AG09319 (cell line): Measurements from ENCODE around the gene PRKCB.

Experiments
- DNase-seq: peaks from one replicate; pipeline ENCODE4 v3.0.0-alpha.2; 2010; ENCODE audit warnings: low read depth; ENCODE audit errors: extremely low read depth
- TF ChIP-seq, protein P1 (sequence below): IDR thresholded peaks from 2 replicates; pipeline ENCODE4 v1.5.1; 2011; ENCODE audit warnings: low read depth, mild to moderate bottlenecking, inconsistent platforms, low read length, moderate library complexity

Gene PRKCB

DNA sequence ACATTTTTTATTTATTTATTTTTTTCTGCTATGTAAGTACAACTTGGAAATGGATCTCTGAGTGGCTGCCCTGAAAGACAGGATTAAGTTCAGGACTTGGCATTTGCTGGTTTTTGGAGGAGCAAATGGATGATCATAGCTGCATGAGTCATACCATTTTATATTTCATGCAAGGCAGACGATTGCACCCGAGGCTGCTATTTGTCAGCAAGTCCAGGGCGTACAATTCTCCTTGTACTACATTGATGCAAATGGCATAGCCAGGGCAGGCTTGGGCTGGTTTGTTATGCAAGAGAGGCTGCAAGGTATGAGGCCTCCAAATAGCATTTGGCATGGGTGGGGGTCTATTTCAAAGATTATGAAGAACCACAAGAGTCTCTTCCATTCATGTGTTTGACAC is 339.2 kb downstream of the PRKCB start:
- TF ChIP-seq, protein P1, sequence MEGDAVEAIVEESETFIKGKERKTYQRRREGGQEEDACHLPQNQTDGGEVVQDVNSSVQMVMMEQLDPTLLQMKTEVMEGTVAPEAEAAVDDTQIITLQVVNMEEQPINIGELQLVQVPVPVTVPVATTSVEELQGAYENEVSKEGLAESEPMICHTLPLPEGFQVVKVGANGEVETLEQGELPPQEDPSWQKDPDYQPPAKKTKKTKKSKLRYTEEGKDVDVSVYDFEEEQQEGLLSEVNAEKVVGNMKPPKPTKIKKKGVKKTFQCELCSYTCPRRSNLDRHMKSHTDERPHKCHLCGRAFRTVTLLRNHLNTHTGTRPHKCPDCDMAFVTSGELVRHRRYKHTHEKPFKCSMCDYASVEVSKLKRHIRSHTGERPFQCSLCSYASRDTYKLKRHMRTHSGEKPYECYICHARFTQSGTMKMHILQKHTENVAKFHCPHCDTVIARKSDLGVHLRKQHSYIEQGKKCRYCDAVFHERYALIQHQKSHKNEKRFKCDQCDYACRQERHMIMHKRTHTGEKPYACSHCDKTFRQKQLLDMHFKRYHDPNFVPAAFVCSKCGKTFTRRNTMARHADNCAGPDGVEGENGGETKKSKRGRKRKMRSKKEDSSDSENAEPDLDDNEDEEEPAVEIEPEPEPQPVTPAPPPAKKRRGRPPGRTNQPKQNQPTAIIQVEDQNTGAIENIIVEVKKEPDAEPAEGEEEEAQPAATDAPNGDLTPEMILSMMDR, result no peak
- DNase-seq, result no peak

DNA sequence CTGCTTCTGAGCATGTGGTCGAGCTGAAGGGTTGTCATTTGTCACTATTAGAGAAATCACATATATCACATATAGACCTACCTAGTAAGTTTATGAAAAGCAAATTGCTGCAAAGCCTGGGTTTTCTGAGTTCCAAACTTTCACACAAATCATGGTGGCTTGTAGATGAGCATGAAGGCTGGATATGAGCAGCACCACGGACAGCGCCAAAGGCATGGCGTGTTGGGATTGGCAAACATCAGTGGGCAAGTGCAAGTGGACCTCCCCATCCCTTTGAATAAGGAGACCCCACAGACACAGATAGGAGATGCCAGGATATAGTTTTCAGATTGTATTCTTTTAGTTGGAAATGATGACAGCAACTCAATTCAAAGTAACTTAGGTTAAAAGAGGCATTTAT is 342.7 kb downstream of the PRKCB start:
- no peak for DNase-seq
- TF ChIP-seq, protein P1, result no peak

DNA sequence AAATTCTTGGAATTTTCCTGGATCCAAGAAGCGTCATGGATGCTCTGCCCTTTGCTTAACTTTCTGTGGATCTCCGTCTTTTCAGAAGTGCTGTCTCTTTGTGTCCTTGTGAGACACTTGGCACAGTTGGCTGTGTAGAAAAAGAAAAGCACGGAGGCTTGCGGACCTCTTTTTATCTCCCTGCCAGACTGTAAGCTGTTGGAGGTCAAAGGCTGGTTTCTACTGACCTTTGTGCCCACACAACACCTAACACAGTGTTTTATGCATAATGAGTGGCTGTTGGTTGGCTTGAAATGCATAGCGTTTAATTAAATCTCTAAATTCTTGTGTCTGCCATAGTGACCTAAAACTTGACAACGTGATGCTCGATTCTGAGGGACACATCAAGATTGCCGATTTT is 344.7 kb downstream of the PRKCB start:
- DNase-seq, result no peak
- TF ChIP-seq, protein P1, result no peak

GRCh38 chr16:24188021-24188542 is 352.3 kb downstream of the PRKCB start:
- TF ChIP-seq, protein P1, result no peak
- no peak for DNase-seq

- TF ChIP-seq, protein P1, result no peak
- no peak for DNase-seq
Observed at GRCh38 chr16:24188751-24189318, 353.1 kb downstream of the PRKCB start.

GRCh38 chr16:24189941-24190340 is 354.2 kb downstream of the PRKCB start:
- DNase-seq, result no peak
- TF ChIP-seq, protein P1, result no peak

GRCh38 chr16:24191876-24192402 is 356.2 kb downstream of the PRKCB start:
- TF ChIP-seq, protein P1, result no peak
- no peak for DNase-seq
